GM06990 (cell line): Measurements from ENCODE around the gene EPHB3.

ENCODE experiments used
- DNase-seq: peaks from one replicate; pipeline ENCODE4 v3.0.0-alpha.2; 2011; ENCODE audit not compliant: insufficient read length; ENCODE audit errors: extremely low read depth
- H3K27me3 ChIP-seq: replicated peaks from 2 replicates; pipeline ENCODE4 v1.6.0; 2011; ENCODE audit warnings: low read length; ENCODE audit not compliant: control insufficient read depth, insufficient read depth
- H3K36me3 ChIP-seq: 2 replicates; pipeline ENCODE4 v1.5.1; 2011; ENCODE audit warnings: low read length; ENCODE audit not compliant: control insufficient read depth, insufficient read depth
- H3K4me3 ChIP-seq: replicated peaks from 2 replicates; pipeline ENCODE4 v1.5.1; 2011; ENCODE audit warnings: low read depth, mild to moderate bottlenecking, control low read depth, low read length
- TF ChIP-seq, protein P1 (sequence below): IDR thresholded peaks from 2 replicates; pipeline ENCODE4 v1.5.1; 2011; ENCODE audit warnings: low read length, control low read depth, mild to moderate bottlenecking, inconsistent platforms; ENCODE audit not compliant: insufficient read depth, poor library complexity, severe bottlenecking

The EPHB3 gene

DNA sequence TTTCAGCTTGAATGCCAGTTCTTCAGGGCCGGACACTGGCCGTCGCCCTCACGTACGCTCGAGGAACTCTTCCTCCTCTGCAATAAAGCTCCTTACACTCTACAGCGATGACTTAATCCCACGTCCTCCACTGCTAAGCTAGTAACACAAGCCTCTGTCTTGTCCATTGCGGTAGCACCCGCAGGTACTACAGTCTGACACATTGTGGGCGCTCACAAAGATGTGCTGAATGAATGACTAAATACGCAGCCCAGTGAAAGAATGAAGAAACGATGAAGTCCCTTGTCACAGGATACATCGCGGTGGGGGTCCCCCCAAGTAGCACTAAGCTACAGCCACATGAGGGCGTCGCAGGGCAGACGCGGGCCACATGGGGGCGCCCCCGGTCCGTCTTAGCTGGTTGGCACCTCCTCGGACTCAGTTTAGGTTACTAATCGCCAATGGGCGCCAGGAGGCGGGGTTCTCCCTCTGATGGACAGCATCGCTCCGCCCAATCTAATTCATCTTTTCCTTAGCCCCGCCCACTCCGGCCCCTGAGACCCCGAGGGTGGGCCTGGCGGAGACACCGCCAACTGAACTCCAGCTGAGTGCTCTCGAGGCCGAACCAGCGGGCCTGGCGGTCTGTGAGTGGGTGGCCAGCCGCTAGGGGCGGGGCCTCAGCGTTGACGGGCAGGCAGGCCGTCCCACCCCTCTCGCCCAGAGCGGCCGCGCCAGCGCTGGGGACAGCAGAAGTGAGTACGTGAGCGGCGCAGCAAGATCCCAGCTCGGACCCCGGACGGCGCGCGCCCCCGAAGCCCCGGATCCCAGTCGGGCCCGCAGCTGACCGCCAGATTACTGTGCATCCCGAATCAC is at the start of gene EPHB3:
EPHB3 (plus strand) TSS at position 725 of the 852 bp plus-strand sequence. CDS start 451 bp downstream, outside the sequence.
- TF ChIP-seq, protein P1, sequence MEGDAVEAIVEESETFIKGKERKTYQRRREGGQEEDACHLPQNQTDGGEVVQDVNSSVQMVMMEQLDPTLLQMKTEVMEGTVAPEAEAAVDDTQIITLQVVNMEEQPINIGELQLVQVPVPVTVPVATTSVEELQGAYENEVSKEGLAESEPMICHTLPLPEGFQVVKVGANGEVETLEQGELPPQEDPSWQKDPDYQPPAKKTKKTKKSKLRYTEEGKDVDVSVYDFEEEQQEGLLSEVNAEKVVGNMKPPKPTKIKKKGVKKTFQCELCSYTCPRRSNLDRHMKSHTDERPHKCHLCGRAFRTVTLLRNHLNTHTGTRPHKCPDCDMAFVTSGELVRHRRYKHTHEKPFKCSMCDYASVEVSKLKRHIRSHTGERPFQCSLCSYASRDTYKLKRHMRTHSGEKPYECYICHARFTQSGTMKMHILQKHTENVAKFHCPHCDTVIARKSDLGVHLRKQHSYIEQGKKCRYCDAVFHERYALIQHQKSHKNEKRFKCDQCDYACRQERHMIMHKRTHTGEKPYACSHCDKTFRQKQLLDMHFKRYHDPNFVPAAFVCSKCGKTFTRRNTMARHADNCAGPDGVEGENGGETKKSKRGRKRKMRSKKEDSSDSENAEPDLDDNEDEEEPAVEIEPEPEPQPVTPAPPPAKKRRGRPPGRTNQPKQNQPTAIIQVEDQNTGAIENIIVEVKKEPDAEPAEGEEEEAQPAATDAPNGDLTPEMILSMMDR: peak; percentile 94
- H3K27me3 ChIP-seq: peaks cover 3% of the 10 kb centered on the region
- peak; percentile 87 for DNase-seq
- no peaks in the 10 kb centered on the region for H3K36me3 ChIP-seq
- no peak within 1 kb of the TSS for H3K4me3 ChIP-seq

DNA sequence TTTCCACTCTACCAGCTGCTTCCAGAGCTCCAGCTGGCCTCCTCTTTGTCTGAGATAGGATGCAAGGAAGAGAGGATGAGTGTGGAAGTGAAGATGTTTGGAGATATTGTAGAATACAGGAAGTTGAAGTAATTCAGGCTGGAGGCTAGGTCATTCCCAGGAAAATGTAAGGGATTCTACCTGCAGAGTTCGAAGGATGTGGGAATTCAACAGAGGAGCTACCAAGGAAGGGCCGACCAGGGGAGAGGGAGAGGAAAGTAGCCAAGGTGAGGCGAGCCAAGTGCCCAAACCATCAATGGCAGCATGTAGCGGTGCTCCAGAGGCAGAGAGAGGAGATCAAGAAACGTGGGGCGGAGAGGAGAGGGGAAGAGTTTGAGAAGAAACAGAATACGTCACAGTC is 49.0 kb upstream of the EPHB3 start:
- no peak overlapping the region for H3K4me3 ChIP-seq
- TF ChIP-seq, protein P1: no peak
- no peaks in the 10 kb centered on the region; the same call in 1 of the 2 replicates for H3K27me3 ChIP-seq
- H3K36me3 ChIP-seq: no peaks in the 10 kb centered on the region
- no peak for DNase-seq

DNA sequence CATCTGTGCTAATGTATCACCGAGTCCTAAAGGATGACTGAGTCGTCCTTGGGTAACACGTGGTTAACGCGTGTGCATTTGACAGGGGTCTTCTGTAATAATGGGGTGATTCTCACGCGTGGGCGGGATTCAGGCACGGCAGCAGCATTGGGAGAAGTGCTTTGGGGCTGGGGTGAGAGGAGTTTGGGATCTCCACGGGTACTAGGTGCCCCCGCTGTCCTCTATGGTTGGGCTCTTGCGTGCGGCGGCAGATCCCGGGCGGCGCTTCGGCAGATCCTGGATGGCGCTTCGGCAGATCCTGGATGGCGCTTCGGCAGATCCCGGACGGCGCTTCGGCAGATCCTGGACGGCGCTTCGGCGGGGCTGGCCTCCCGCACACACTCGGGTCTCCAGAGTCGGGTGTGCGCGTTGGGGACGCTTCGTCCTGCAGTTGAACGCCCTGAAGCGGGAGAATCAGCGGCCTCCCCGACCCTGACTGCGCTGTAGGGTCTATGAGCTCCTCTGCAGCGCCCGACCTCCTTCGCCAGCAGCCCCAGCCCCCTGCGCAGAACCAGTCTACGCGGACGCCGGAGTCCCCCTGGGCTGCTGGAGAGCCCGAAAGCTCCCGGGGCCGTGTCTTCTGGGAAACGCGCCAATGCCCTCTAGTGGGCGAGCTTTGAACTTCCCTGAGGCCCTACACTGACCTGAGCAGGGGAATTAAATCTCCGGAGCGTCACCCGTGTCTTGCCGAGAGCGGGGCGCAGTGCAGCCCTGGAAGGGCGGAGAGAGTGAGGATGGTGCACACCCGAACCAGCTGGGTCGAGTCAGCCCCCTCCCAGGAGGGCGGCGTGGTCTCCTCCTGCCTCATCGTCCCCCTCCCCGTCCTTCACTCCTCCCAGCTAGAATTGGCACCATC is 48.1 kb upstream of the EPHB3 start:
- no peak overlapping the region for H3K4me3 ChIP-seq
- TF ChIP-seq, protein P1: peak; percentile 86
- no peaks in the 10 kb centered on the region; the same call in 1 of the 2 replicates for H3K27me3 ChIP-seq
- H3K36me3 ChIP-seq: no peaks in the 10 kb centered on the region
- DNase-seq: peak; percentile 48

DNA sequence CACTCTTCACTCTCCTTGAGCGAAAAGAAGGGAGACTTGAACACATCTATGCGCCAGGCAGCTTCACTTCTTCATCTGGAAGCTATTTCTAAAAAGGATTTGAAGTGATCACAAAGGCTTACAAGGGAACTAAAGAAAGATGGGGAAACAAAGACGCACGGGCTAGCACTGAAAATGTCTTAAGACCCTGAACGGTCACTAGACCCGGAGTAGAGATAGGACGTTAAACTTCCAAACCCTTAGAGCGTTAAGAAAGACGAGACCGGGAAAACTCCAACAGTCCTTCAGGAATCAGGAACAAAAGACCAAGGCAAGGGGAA is 47.5 kb upstream of the EPHB3 start:
- H3K27me3 ChIP-seq: no peaks in the 10 kb centered on the region; the same call in 1 of the 2 replicates
- no peak overlapping the region for H3K4me3 ChIP-seq

DNA sequence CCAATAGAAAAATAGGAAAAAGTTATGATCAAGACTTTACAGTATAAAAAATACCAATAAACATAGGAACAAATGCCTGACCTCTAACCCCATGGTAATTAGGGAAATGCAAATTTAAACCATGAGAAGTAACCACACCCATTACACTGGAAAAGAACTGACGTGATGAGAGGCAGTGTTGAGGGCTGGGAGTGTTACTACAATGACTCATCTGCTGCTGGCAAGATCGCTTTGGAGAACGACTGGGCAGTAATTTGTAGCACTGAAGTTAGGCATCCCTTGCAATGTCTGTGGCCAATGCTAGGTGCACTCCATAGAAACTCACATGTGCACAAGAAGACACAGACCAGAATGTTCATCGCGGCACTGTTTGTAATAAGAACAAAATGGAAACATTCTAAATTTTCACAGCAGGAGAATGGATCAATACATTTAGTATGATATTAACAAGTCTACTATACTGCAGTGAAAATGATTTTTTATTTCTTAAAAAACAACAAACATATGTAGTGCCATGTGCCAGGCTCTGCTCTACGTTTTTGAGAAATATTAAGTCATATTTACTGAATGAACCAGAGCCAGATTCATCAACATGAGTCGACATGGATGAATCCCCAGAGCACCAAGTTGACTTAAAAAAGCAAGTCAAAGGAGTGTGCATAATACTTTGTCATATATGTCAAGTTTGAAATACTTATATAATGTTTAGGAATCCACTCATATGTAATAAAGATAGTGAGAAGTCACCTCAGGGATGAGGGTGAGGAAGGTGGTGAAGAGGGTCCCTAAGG is 37.6 kb upstream of the EPHB3 start:
- H3K27me3 ChIP-seq: peaks cover 2% of the 10 kb centered on the region; the same call in 1 of the 2 replicates
- no peaks in the 10 kb centered on the region for H3K36me3 ChIP-seq
- no peak for DNase-seq
- no peak overlapping the region for H3K4me3 ChIP-seq
- TF ChIP-seq, protein P1: no peak

More for the DNA sequence above, 47.5 kb upstream of the EPHB3 start:
- TF ChIP-seq, protein P1: no peak
- no peaks in the 10 kb centered on the region for H3K36me3 ChIP-seq
- no peak for DNase-seq
